Spleen (tissue), 11 donors: ENCODE measurements around the gene FOXD2. TPM values are rescaled to one million over a fixed set of nuclear protein-coding genes. Genes with fewer than 3 reads are reported as not detected.

ENCODE experiments used
- DNase-seq: peaks from one replicate; pipeline ENCODE4 v3.0.0-alpha.2; 2020
- H3K27ac ChIP-seq, 8 donors: fragments of 200-600 bp; sonication (generic) in 7 of 8; 1 replicate in 4 of 8; 2 replicates in 4 of 8; pipeline versions ENCODE4 v1.5.0 to v1.8.0; 2016 to 2021; ENCODE audit warnings: inconsistent platforms in 4 of 8, mild to moderate bottlenecking in 4 of 8, moderate library complexity in 1 of 8
- H3K27me3 ChIP-seq, 7 donors: fragments of 200-600 bp; sonication (generic) in 6 of 7; replicated peaks in 1 of 7; 1 replicate in 4 of 7; 2 replicates in 3 of 7; pipeline versions ENCODE4 v1.5.0 to v1.8.0; 2016 to 2021; ENCODE audit warnings: inconsistent platforms in 3 of 7, mild to moderate bottlenecking in 1 of 7
- H3K36me3 ChIP-seq, 6 donors: fragments of 200-600 bp; sonication (generic) in 5 of 6; 1 replicate in 4 of 6; 2 replicates in 2 of 6; pipeline versions ENCODE4 v1.5.0 to v1.8.0; 2016 to 2021; ENCODE audit warnings: inconsistent platforms in 2 of 6
- H3K4me1 ChIP-seq, 6 donors: fragments of 200-600 bp; sonication (generic) in 5 of 6; 1 replicate in 3 of 6; 2 replicates in 3 of 6; pipeline versions ENCODE4 v1.5.0 to v1.8.0; 2016 to 2021; ENCODE audit warnings: inconsistent platforms in 3 of 6
- H3K4me3 ChIP-seq, 8 donors: fragments of 200-600 bp; sonication (generic) in 7 of 8; 1 replicate in 4 of 8; 2 replicates in 4 of 8; pipeline versions ENCODE4 v1.5.0 to v1.8.0; 2016 to 2021; ENCODE audit warnings: inconsistent platforms in 4 of 8, mild to moderate bottlenecking in 4 of 8, moderate library complexity in 2 of 8
- H3K9me3 ChIP-seq, 8 donors: fragments of 200-600 bp; sonication (generic) in 7 of 8; 1 replicate in 4 of 8; 2 replicates in 4 of 8; pipeline versions ENCODE4 v1.5.0 to v1.8.0; 2016 to 2021; ENCODE audit warnings: inconsistent platforms in 4 of 8
- CTCF ChIP-seq, 11 experiments: fragments of 200-600 bp in 7 of 11; fragments of 450-650 bp in 4 of 11; sonication (generic) in 4 of 11; IDR thresholded peaks in 8 of 11; conservative IDR thresholded peaks in 3 of 11; 1 replicate in 7 of 11; 2 replicates in 4 of 11; pipeline versions ENCODE4 v1.4.0 to v1.8.0; 2016 to 2021; ENCODE audit warnings: antibody characterized with exemption in 11 of 11, inconsistent platforms in 4 of 11, mild to moderate bottlenecking in 1 of 11
- POLR2A ChIP-seq, 3 donors: fragments of 450-650 bp; IDR thresholded peaks; one replicate each; pipeline ENCODE4 v1.5.1; 2017; ENCODE audit warnings: antibody characterized with exemption in 3 of 3, mild to moderate bottlenecking in 1 of 3
- POLR2AphosphoS5 ChIP-seq, 3 donors: sonication (generic); formaldehyde crosslinking; IDR thresholded peaks; one replicate each; pipeline ENCODE4 v1.5.1; 2017; ENCODE audit warnings: antibody characterized with exemption in 3 of 3
- WGBS, 5 donors: extraction: QIAGEN DNeasy Blood & Tissue Kit in 3 of 5; methylation state at CpG; one replicate each; pipeline versions ENCODE4 v1.1.5 to v1.1.7; 2013 to 2018; 5-methylcytosine and 5-hydroxymethylcytosine counted together
- intact Hi-C: fragments of 100-400 bp; cut with DNase I; formaldehyde crosslinking; loops from one replicate; pipeline ENCODE4 v1.15.0; 2023; ENCODE audit warnings: low total_unique reads
- polyA plus RNA-seq, 3 donors: library from polyadenylated mRNA; stranded (reverse); fragments of 200-250 nt; gene quantifications; one replicate each; pipeline ENCODE4 v1.2.1, GENCODE V29; 2013
- total RNA-seq, 7 donors: library from RNA; depleted of rRNA in 3 of 7; stranded (reverse); fragments of >200 nt in 3 of 7; fragmentation: NEBNext Ultra II Directional in 4 of 7; extraction: Animal tissue kit (Norgen Biotek cat#: 25700) in 4 of 7; gene quantifications; one replicate each; pipeline versions ENCODE4 v1.1.0 to v1.2.1, GENCODE V29; 2016 to 2021
- donor health status: healthy with polysubstance abuse.
- donor health status: DM: no; HTN: no; CAD: no; lungs with moderate emphysema.
- donor health status: DM: no; HTN: no; CAD: no.
- donor health status: Bipolar disorder and iron deficiency.
- donor health status: healthy.
- donor health status: DM: no; HTN: no; CAD: no.
- donor health status: DM: yes; HTN: yes; CAD: no.

Gene FOXD2
- total and polyA plus RNA-seq, 10 donors, result 0.09 to 1.7 (median 0.61) TPM

- 8 to 19% (median 16%) methylated on average over 45 of the region's 45 CpGs for WGBS, 5 donors
- H3K4me1 ChIP-seq, result peaks cover 0 to 36% (median 29%) of the 10 kb centered on the region in 6 donors
- H3K36me3 ChIP-seq, result no peaks in the 10 kb centered on the region
- intact Hi-C loops, result no loop called here
- H3K27me3 ChIP-seq, result peaks cover 4 to 100% (median 86%) of the 10 kb centered on the region in 7 donors
- TF ChIP-seq CTCF (IDR thresholded peaks at IDR 0.05 in 8 of 11, conservative IDR thresholded peaks at IDR 0.05 in 3 of 11), result no peak
- no peak for TF ChIP-seq POLR2AphosphoS5 (IDR thresholded peaks at IDR 0.05)
- no peak for TF ChIP-seq POLR2A (IDR thresholded peaks at IDR 0.05)
- H3K27ac ChIP-seq, result no peak overlapping the region
- H3K9me3 ChIP-seq, result peaks cover 0 to 11% (median 0%) of the 10 kb centered on the region in 8 donors
- H3K4me3 ChIP-seq, result peak overlapping the region in 2 of 8 donors; percentile 24 to 61
- no peak for DNase-seq
Measured at GRCh38 chr1:47443530-47444296, 5.9 kb downstream of the FOXD2 start.

GRCh38 chr1:47444297-47444561 lies 6.4 kb downstream of the FOXD2 start:
- Histone ChIP-seq H3K27me3 (peaks cover under 1 to 100% (median 85%) of the 10 kb centered on the region in 7 donors), H3K36me3 (no peaks in the 10 kb centered on the region), H3K27ac (no peak overlapping the region), H3K4me1 (peaks cover 0 to 33% (median 24%) of the 10 kb centered on the region in 6 donors), H3K9me3 (peaks cover 0 to 11% (median 0%) of the 10 kb centered on the region in 8 donors), H3K4me3 (peak overlapping the region in 4 of 8 donors; percentile 18 to 61 (median 25))
- WGBS, 5 donors, result 7 to 16% (median 13%) methylated on average over 15 of the region's 15 CpGs
- intact Hi-C loops, result no loop called here
- TF ChIP-seq CTCF (IDR thresholded peaks at IDR 0.05 in 8 of 11, conservative IDR thresholded peaks at IDR 0.05 in 3 of 11), result no peak
- no peak for TF ChIP-seq POLR2AphosphoS5 (IDR thresholded peaks at IDR 0.05)
- no peak for TF ChIP-seq POLR2A (IDR thresholded peaks at IDR 0.05)
- DNase-seq, result no peak

- TF ChIP-seq CTCF (IDR thresholded peaks at IDR 0.05 in 8 of 11, conservative IDR thresholded peaks at IDR 0.05 in 3 of 11) (no peak), POLR2AphosphoS5 (IDR thresholded peaks at IDR 0.05) (peak in 2 of 3 donors; percentile 46 to 65), POLR2A (IDR thresholded peaks at IDR 0.05) (no peak)
- H3K36me3 ChIP-seq, result no peaks in the 10 kb centered on the region
- WGBS, 5 donors, result 3 to 11% (median 6%) methylated on average over 58 to 73 of the region's 73 CpGs
- DNase-seq, result no peak
- peak overlapping the region; percentile 6 to 61 (median 17) for H3K4me3 ChIP-seq
- peaks cover 0 to 11% (median 0%) of the 10 kb centered on the region in 8 donors for H3K9me3 ChIP-seq
- peaks cover 0 to 32% (median 19%) of the 10 kb centered on the region in 6 donors for H3K4me1 ChIP-seq
- H3K27me3 ChIP-seq, result peaks cover 0 to 100% (median 85%) of the 10 kb centered on the region in 7 donors
- intact Hi-C loops, result no loop called here
- H3K27ac ChIP-seq, result no peak overlapping the region
Measured at GRCh38 chr1:47444562-47445465, 7.0 kb downstream of the FOXD2 start.
